CD1c-positive myeloid dendritic cell (primary cell): ENCODE results near the gene RAI1.

Experiments
- DNase-seq: peaks from one replicate; pipeline ENCODE4 v3.0.0-alpha.2; 2016; ENCODE audit errors: extremely low spot score

RAI1 gene

DNA sequence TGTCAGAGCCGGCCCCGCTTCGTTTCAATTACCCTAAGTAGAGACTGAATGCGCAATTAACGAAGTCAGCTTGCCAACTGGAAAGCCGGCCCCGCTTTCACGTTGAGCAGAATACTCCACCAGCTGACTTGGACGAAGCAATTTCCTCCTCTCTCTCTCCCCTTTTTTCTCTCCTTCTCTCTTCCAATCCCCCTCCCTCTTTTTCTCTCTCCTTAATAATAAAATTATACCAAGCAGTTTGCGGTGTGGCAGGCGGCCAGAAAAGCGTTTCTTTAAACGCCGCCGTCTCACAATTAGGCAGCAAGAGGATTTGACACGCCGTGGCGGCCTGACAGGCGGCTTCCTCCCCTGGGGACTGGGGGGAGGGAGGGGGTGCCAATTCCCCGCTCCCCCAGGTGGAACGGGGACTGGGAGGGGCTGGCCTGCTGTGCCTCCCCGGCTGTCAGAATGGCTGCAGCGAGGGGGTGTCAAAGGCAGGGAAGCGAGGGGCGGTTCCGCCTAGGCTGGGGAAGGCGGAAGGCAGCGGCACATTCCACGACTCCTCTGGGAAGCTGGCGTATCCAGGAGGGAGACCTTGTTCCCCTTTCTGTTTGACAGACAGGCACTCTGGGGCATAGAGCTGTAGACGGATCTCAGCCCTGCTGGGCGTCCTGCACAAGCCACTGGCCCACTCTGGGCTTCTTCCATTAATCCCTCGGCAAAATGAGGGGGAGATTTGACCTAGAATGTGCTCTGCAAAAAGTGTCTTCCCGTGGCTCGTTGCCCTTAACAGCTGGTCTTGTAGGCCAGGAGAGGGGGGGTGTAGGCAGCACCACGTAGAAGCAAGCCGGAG is 102.8 kb downstream of the RAI1 start:
- DNase-seq: peak; percentile 42

DNA sequence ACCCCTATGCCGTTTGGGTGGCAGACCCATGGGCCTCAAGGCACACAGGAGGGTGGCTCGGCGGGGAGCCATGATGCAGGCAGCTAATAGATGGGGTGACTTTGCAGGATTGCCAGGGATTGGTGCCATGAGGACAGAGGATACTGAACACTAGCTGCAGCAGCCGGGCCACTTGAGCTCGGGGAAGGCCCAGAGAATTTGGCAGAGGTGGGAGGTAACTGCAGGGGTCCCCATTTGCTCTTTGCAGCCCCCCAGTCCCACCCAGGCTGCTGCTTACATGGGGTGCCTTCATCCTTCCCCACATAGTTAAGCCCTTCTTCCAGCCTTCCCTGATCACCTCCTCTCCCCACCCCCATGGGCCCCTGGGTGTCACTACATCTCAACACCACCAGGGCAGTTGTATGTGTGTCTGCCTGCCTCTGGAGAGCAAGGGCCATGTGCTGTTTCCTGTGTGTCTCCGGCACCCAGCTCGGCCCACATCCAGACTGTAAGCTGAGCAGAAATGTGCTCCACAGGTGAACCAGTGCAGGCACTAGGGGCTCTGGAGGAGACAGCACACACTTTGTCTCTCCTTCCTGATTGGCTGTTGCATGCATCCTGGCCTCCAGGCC is 103.5 kb downstream of the RAI1 start:
- no peak for DNase-seq

- no peak for DNase-seq
Measured at GRCh38 chr17:17785407-17785806, 104.1 kb downstream of the RAI1 start.

- no peak for DNase-seq
Measured at GRCh38 chr17:17786998-17787397, 105.7 kb downstream of the RAI1 start.

DNA sequence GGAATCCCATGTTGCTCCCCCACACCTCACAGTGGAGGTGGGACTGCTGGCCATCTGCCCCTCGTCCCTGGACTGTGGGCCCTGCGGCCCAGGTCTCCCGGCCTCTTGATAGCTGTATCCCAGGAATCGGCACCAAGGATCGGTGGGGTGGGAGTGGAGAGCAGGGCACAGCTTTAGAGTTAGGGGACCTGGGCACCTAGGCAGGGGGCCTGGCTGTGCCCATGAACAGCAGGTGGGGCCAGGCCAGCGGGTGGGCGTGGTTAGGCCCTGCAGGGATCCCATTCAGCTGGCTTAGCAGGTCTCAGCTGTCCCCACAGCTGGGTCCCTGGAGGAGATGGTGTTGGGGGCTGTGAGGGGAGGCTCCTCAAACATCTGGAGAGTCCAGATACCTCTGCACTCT is 106.3 kb downstream of the RAI1 start:
- DNase-seq: no peak

- DNase-seq: no peak
Measured at GRCh38 chr17:17788967-17789366, 107.7 kb downstream of the RAI1 start.

DNA sequence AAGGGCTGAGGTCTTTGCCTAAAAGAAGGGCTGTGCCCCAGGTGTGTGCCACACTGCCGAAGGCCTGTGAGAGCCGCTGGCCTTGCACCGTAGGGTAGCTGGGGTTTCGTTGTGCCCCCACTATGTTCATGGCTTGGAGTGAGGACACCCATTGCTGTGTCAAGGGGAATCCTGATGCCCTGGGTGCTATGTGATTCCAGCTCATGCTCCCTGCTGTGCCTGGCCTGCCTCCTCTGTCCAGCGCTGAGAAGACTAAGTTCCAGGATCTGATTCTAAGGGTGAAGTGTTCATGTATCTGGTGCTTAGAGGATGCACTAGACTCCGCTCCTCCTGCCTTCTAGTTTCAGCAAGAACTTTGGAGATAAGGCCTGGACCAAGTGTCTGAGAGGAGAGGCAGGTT is 108.2 kb downstream of the RAI1 start:
- DNase-seq: no peak

GRCh38 chr17:17789828-17790636 is 108.8 kb downstream of the RAI1 start:
- DNase-seq: no peak

DNA sequence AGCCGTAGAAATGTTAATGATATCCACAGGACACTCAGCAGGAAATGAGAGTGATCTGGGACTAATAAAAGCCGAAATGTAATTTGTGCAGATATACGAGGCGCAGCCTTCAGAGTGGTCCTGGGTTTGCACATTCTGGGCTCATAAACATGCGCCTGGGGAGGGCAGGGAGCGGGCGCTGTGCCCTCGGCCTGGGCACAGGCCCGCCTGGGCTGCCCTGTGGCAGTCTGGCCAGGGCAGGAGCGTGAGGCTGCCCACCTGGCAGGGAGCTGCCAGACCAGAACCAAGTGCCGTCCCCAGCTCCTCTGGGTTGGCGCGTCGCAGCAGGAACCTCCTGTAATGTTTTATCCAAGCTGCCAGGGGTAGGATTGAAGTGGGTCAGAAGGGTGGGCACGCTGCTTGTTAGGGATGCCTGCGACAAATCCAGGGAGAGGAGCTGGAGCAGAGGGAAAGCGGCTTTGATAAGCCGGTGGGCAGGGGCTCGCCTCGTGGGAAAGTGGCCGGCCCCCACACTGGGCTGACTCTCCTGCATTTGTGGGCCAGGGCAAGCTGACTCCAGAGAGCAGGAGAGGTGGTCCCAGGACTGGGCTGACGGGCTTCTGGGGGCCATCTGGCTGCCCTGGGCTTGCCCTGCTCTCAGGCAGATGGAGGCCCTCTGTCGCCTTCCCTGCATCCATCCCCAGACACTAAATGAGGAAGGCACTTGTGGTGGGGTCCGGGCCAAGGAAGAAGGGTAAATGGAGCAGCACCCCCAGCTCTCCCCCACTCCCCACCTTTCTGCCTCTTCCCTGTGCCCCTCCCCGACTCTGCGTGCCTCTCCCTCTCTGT is 109.6 kb downstream of the RAI1 start:
- no peak for DNase-seq

DNA sequence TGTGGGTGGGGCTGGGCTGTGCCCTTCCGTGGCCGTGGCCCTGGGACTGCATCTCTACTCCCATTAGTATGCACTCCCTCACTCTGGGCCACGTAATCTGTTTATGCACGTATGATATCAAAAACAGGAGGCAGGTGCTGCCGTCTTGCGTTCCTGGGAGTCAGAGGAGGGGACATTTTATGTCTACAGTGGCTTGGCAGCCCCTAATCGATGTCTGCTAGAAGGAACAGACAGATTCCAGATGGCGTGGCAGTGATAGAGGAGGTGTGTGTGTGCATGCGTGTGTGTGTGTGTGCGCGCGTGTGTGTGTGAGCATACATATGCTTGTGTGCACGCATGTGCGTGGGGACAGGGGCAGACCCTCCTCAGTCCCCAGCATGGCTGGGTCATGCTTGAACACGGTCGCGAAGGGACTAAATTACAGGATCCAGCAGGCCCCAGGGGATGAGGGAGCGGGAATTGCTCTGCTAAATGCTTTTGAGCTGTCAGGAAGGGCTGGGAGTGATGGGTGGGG is 110.8 kb downstream of the RAI1 start:
- no peak for DNase-seq

DNA sequence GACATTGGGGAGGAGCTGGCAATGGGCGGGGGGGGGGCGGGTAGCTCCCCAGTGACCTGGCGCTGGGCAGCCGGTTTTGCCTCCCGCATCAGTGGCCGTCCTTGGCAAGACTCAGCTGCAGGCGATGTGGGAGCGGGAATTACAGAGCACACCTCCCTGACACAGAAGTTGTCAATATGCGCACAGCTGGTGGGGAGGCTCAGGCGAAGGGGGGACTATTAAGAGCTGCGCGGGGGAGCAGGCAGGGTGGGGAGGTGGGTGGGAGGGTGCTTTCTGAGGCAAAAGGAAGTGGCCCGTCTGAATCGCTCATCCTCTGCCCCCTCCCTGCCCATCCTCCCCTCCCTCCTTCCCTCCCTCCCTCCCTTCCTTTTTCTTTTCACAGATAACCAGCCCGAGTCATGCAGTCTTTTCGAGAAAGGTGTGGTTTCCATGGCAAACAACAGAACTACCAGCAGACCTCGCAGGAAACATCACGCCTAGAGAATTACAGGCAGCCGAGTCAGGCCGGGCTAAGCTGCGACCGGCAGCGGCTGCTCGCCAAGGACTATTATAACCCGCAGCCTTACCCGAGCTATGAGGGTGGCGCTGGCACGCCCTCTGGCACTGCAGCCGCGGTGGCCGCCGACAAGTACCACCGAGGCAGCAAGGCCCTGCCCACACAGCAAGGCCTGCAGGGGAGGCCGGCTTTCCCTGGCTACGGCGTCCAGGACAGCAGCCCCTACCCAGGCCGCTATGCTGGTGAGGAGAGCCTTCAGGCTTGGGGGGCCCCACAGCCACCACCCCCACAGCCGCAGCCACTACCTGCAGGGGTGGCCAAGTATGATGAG is 111.5 kb downstream of the RAI1 start:
- DNase-seq: peak; percentile 16

DNA sequence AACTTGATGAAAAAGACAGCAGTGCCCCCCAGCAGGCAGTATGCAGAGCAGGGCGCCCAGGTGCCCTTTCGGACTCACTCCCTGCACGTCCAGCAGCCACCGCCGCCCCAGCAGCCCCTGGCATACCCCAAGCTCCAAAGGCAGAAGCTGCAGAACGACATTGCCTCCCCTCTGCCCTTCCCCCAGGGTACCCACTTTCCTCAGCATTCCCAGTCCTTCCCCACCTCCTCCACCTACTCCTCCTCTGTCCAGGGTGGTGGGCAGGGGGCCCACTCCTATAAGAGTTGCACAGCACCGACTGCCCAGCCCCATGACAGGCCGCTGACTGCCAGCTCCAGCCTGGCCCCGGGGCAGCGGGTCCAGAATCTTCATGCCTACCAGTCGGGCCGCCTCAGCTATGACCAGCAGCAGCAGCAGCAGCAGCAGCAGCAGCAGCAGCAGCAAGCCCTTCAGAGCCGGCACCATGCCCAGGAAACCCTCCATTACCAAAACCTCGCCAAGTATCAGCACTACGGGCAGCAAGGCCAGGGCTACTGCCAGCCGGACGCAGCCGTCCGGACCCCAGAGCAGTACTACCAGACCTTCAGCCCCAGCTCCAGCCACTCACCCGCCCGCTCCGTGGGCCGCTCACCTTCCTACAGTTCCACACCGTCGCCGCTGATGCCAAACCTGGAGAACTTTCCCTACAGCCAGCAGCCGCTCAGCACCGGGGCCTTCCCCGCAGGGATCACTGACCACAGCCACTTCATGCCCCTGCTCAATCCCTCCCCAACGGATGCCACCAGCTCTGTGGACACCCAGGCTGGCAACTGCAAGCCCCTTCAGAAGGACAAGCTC is 112.3 kb downstream of the RAI1 start:
- DNase-seq: no peak

GRCh38 chr17:17794382-17794781 is 113.1 kb downstream of the RAI1 start:
- DNase-seq: no peak

GRCh38 chr17:17795296-17795695 is 114.0 kb downstream of the RAI1 start:
- no peak for DNase-seq

DNA sequence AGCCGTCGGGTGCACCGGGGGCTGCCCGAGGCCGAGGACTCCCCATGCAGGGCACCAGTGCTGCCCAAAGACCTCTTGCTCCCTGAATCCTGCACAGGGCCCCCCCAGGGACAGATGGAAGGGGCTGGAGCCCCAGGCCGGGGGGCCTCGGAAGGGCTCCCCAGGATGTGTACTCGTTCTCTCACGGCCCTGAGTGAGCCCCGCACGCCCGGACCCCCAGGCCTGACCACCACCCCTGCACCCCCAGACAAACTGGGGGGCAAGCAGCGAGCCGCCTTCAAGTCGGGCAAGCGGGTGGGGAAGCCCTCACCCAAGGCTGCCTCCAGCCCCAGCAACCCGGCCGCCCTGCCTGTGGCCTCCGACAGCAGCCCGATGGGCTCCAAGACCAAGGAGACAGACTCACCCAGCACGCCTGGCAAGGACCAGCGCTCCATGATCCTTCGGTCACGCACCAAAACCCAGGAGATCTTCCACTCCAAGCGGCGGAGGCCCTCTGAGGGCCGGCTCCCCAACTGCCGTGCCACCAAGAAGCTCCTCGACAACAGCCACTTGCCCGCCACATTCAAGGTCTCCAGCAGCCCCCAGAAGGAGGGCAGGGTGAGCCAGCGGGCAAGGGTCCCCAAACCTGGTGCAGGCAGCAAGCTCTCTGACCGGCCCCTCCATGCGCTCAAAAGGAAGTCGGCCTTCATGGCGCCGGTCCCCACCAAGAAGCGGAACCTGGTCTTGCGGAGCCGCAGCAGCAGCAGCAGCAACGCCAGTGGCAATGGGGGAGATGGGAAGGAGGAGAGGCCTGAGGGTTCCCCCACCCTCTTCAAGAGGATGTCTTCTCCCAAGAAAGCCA is 114.9 kb downstream of the RAI1 start:
- no peak for DNase-seq

GRCh38 chr17:17796787-17797061 is 115.5 kb downstream of the RAI1 start:
- no peak for DNase-seq

- no peak for DNase-seq
Measured at GRCh38 chr17:17797119-17797809, 116.0 kb downstream of the RAI1 start.

GRCh38 chr17:17798010-17798556 is 116.8 kb downstream of the RAI1 start:
- DNase-seq: no peak
